GM23338 (cell line): ENCODE measurements around the gene CACNA1D. TPM values are rescaled to one million over a fixed set of nuclear protein-coding genes. Genes with fewer than 3 reads are reported as not detected.

Source experiments
- ATAC-seq: fragments of 200-7000 bp; cut with Tn5 transposase; 3 replicates; pipeline ENCODE4 v1.9.1; 2020
- DNase-seq: peaks from one replicate; pipeline ENCODE4 v3.0.0-alpha.2; 2015; ENCODE audit warnings: low spot score
- H2AFZ ChIP-seq: fragments of 200-600 bp; sonication (generic); 2 replicates; pipeline ENCODE4 v1.8.0; 2016; ENCODE audit warnings: antibody characterized with exemption, mild to moderate bottlenecking, moderate library complexity
- H3F3A ChIP-seq: fragments of 200-600 bp; sonication (generic); replicated peaks from 2 replicates; pipeline ENCODE4 v1.8.0; 2017; ENCODE audit warnings: antibody characterized with exemption, mixed run types, low read depth
- H3K27ac ChIP-seq: fragments of 200-600 bp; sonication (generic); 2 replicates; pipeline ENCODE4 v1.6.1; 2016; ENCODE audit warnings: low read depth
- H3K27me3 ChIP-seq: fragments of 200-600 bp; sonication (generic); 2 replicates; pipeline ENCODE4 v1.8.0; 2016; ENCODE audit warnings: mild to moderate bottlenecking, mixed run types, moderate library complexity; ENCODE audit not compliant: insufficient read depth
- H3K36me3 ChIP-seq: fragments of 200-600 bp; sonication (generic); 2 replicates; pipeline ENCODE4 v1.8.0; 2016; ENCODE audit warnings: mild to moderate bottlenecking; ENCODE audit not compliant: insufficient read depth
- H3K4me1 ChIP-seq: fragments of 200-600 bp; sonication (generic); 2 replicates; pipeline ENCODE4 v1.8.0; 2016; ENCODE audit warnings: mild to moderate bottlenecking, moderate library complexity; ENCODE audit not compliant: insufficient read depth
- H3K4me2 ChIP-seq: fragments of 200-600 bp; sonication (generic); 2 replicates; pipeline ENCODE4 v1.7.1; 2017; ENCODE audit warnings: mixed run types
- H3K4me3 ChIP-seq: fragments of 200-600 bp; sonication (generic); 2 replicates; pipeline ENCODE4 v1.6.1; 2016; ENCODE audit warnings: mixed run types
- H3K79me2 ChIP-seq: fragments of 200-600 bp; sonication (generic); replicated peaks from 2 replicates; pipeline ENCODE4 v1.8.0; 2017; ENCODE audit warnings: mild to moderate bottlenecking; ENCODE audit not compliant: insufficient read depth
- H3K9me2 ChIP-seq: fragments of 200-600 bp; sonication (generic); 2 replicates; pipeline ENCODE4 v1.8.0; 2017; ENCODE audit not compliant: insufficient read depth
- H4K20me1 ChIP-seq: fragments of 200-600 bp; sonication (generic); replicated peaks from 2 replicates; pipeline ENCODE4 v1.8.0; 2017; ENCODE audit warnings: mild to moderate bottlenecking; ENCODE audit not compliant: insufficient read depth
- H3K27ac Mint-ChIP-seq: 2 replicates; pipeline ENCODE4 v1.8.0; 2020; ENCODE audit warnings: inconsistent platforms, mild to moderate bottlenecking, moderate library complexity, mixed read lengths
- H3K27me3 Mint-ChIP-seq: 3 replicates; pipeline ENCODE4 v1.8.0; 2022; ENCODE audit warnings: low read depth, mild to moderate bottlenecking, moderate library complexity, mixed read lengths, inconsistent platforms; ENCODE audit not compliant: insufficient read depth, poor library complexity
- H3K36me3 Mint-ChIP-seq: 3 replicates; pipeline ENCODE4 v1.8.0; 2021; ENCODE audit warnings: low read depth, mild to moderate bottlenecking, inconsistent platforms, moderate library complexity, mixed read lengths
- H3K4me1 Mint-ChIP-seq: 3 replicates; pipeline ENCODE4 v1.8.0; 2020; ENCODE audit warnings: mild to moderate bottlenecking, inconsistent platforms, mixed read lengths
- H3K4me3 Mint-ChIP-seq: 3 replicates; pipeline ENCODE4 v1.8.0; 2021; ENCODE audit warnings: moderate library complexity, mild to moderate bottlenecking, inconsistent platforms, mixed read lengths
- H3K9me3 Mint-ChIP-seq: 3 replicates; pipeline ENCODE4 v1.8.0; 2020; ENCODE audit warnings: moderate library complexity, mild to moderate bottlenecking, inconsistent platforms, mixed read lengths
- CREB1 ChIP-seq: fragments of 250-450 bp; sonication (Bioruptor Pico); IDR thresholded peaks from 2 replicates; pipeline ENCODE4 v1.5.0; 2020; ENCODE audit warnings: low read depth, mild to moderate bottlenecking, moderate library complexity
- ETS1 ChIP-seq: IDR thresholded peaks from 2 replicates; pipeline ENCODE4 v1.6.1; 2016; ENCODE audit warnings: antibody characterized with exemption
- EZH2 ChIP-seq: fragments of 200-600 bp; sonication (generic); IDR thresholded peaks from one replicate; pipeline ENCODE4 v1.8.0; 2017; ENCODE audit warnings: antibody characterized with exemption, mild to moderate bottlenecking, low read depth; ENCODE audit not compliant: unreplicated experiment
- EZH2phosphoT487 ChIP-seq: fragments of 200-600 bp; sonication (generic); IDR thresholded peaks from one replicate; pipeline ENCODE4 v1.8.1; 2018; ENCODE audit warnings: antibody characterized with exemption; ENCODE audit not compliant: unreplicated experiment
- JUNB ChIP-seq: IDR thresholded peaks from one replicate; pipeline ENCODE4 v1.6.1; 2016; ENCODE audit warnings: antibody characterized with exemption; ENCODE audit not compliant: unreplicated experiment
- NANOG ChIP-seq: IDR thresholded peaks from 2 replicates; pipeline ENCODE4 v1.6.1; 2016; ENCODE audit warnings: antibody characterized with exemption, borderline replicate concordance
- POLR2AphosphoS5 ChIP-seq: IDR thresholded peaks from 2 replicates; pipeline ENCODE4 v1.6.1; 2016; ENCODE audit warnings: antibody characterized with exemption, low read depth
- REST ChIP-seq: IDR thresholded peaks from one replicate; pipeline ENCODE4 v1.6.1; 2018; ENCODE audit warnings: antibody characterized with exemption; ENCODE audit not compliant: unreplicated experiment
- STAT1 ChIP-seq: IDR thresholded peaks from one replicate; pipeline ENCODE4 v1.6.1; 2016; ENCODE audit warnings: antibody characterized with exemption; ENCODE audit not compliant: unreplicated experiment
- ZNF114 ChIP-seq: fragments of 250-450 bp; sonication (Bioruptor Pico); IDR thresholded peaks from 2 replicates; pipeline ENCODE4 v1.5.0; 2020; ENCODE audit warnings: mild to moderate bottlenecking, moderate library complexity
- ZNF331 ChIP-seq: fragments of 250-450 bp; sonication (Bioruptor Pico); IDR thresholded peaks from 2 replicates; pipeline ENCODE4 v1.5.0; 2020; ENCODE audit warnings: low read depth, mild to moderate bottlenecking, moderate library complexity
- polyA plus RNA-seq: library from polyadenylated mRNA; unstranded; fragments of >200 nt; fragmentation: Nextera tagmentation; extraction: Ambion mirVana; gene quantifications from 2 replicates; pipeline ENCODE4 v1.2.1, GENCODE V29; 2016
- total RNA-seq: library from RNA; depleted of rRNA; stranded (reverse); fragments of >200 nt; shearing (Covaris generic); gene quantifications from 2 replicates; pipeline ENCODE4 v1.2.3, GENCODE V29; 2014
- TF ChIP-seq, protein P1 (sequence below), 2 experiments: fragments of 200-600 bp in 1 of 2; sonication (generic) in 1 of 2; conservative IDR thresholded peaks; 2 replicates each; pipeline versions ENCODE4 v1.5.1 to v1.6.1; 2016 to 2017; ENCODE audit warnings: antibody characterized with exemption in 2 of 2, low read depth in 2 of 2, mild to moderate bottlenecking in 2 of 2, moderate library complexity in 1 of 2
- TF ChIP-seq, protein P2 (sequence below): fragments of 250-450 bp; sonication (Bioruptor Pico); IDR thresholded peaks from 2 replicates; pipeline ENCODE4 v1.5.0; 2020; ENCODE audit warnings: mild to moderate bottlenecking, moderate library complexity

Gene CACNA1D
- total and polyA plus RNA-seq, 2 experiments from 2014 or later: 1.7 to 1.8 TPM

GRCh38 chr3:53859178-53859577 lies 364.8 kb downstream of the CACNA1D start:
- H3K9me3 Mint-ChIP-seq: no peaks in the 10 kb centered on the region
- no peaks in the 10 kb centered on the region for H3K79me2 ChIP-seq

More at GRCh38 chr3:53859178-53859577, 364.8 kb downstream of the CACNA1D start:
- Mint-ChIP-seq H3K4me1 (no peaks in the 10 kb centered on the region), H3K4me3 (no peak overlapping the region), H3K27ac (no peak overlapping the region), H3K27me3 (no peaks in the 10 kb centered on the region), H3K36me3 (peaks cover 27% of the 10 kb centered on the region)
- H3F3A ChIP-seq: no peaks in the 10 kb centered on the region
- H3K4me2 ChIP-seq: no peak overlapping the region
- TF ChIP-seq EZH2 (no peak), ETS1 (no peak), STAT1 (no peak), EZH2phosphoT487 (no peak), JUNB (no peak), ZNF331 (CRISPR knock-in tag) (no peak), POLR2AphosphoS5 (no peak), NANOG (no peak), CREB1 (CRISPR knock-in tag) (no peak), ZNF114 (CRISPR knock-in tag) (no peak), REST (no peak)
- TF ChIP-seq, protein P1, sequence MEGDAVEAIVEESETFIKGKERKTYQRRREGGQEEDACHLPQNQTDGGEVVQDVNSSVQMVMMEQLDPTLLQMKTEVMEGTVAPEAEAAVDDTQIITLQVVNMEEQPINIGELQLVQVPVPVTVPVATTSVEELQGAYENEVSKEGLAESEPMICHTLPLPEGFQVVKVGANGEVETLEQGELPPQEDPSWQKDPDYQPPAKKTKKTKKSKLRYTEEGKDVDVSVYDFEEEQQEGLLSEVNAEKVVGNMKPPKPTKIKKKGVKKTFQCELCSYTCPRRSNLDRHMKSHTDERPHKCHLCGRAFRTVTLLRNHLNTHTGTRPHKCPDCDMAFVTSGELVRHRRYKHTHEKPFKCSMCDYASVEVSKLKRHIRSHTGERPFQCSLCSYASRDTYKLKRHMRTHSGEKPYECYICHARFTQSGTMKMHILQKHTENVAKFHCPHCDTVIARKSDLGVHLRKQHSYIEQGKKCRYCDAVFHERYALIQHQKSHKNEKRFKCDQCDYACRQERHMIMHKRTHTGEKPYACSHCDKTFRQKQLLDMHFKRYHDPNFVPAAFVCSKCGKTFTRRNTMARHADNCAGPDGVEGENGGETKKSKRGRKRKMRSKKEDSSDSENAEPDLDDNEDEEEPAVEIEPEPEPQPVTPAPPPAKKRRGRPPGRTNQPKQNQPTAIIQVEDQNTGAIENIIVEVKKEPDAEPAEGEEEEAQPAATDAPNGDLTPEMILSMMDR (conservative IDR thresholded peaks at IDR 0.05; ENCODE audit: low read depth in 2 of 2): no peak
- TF ChIP-seq, protein P2, sequence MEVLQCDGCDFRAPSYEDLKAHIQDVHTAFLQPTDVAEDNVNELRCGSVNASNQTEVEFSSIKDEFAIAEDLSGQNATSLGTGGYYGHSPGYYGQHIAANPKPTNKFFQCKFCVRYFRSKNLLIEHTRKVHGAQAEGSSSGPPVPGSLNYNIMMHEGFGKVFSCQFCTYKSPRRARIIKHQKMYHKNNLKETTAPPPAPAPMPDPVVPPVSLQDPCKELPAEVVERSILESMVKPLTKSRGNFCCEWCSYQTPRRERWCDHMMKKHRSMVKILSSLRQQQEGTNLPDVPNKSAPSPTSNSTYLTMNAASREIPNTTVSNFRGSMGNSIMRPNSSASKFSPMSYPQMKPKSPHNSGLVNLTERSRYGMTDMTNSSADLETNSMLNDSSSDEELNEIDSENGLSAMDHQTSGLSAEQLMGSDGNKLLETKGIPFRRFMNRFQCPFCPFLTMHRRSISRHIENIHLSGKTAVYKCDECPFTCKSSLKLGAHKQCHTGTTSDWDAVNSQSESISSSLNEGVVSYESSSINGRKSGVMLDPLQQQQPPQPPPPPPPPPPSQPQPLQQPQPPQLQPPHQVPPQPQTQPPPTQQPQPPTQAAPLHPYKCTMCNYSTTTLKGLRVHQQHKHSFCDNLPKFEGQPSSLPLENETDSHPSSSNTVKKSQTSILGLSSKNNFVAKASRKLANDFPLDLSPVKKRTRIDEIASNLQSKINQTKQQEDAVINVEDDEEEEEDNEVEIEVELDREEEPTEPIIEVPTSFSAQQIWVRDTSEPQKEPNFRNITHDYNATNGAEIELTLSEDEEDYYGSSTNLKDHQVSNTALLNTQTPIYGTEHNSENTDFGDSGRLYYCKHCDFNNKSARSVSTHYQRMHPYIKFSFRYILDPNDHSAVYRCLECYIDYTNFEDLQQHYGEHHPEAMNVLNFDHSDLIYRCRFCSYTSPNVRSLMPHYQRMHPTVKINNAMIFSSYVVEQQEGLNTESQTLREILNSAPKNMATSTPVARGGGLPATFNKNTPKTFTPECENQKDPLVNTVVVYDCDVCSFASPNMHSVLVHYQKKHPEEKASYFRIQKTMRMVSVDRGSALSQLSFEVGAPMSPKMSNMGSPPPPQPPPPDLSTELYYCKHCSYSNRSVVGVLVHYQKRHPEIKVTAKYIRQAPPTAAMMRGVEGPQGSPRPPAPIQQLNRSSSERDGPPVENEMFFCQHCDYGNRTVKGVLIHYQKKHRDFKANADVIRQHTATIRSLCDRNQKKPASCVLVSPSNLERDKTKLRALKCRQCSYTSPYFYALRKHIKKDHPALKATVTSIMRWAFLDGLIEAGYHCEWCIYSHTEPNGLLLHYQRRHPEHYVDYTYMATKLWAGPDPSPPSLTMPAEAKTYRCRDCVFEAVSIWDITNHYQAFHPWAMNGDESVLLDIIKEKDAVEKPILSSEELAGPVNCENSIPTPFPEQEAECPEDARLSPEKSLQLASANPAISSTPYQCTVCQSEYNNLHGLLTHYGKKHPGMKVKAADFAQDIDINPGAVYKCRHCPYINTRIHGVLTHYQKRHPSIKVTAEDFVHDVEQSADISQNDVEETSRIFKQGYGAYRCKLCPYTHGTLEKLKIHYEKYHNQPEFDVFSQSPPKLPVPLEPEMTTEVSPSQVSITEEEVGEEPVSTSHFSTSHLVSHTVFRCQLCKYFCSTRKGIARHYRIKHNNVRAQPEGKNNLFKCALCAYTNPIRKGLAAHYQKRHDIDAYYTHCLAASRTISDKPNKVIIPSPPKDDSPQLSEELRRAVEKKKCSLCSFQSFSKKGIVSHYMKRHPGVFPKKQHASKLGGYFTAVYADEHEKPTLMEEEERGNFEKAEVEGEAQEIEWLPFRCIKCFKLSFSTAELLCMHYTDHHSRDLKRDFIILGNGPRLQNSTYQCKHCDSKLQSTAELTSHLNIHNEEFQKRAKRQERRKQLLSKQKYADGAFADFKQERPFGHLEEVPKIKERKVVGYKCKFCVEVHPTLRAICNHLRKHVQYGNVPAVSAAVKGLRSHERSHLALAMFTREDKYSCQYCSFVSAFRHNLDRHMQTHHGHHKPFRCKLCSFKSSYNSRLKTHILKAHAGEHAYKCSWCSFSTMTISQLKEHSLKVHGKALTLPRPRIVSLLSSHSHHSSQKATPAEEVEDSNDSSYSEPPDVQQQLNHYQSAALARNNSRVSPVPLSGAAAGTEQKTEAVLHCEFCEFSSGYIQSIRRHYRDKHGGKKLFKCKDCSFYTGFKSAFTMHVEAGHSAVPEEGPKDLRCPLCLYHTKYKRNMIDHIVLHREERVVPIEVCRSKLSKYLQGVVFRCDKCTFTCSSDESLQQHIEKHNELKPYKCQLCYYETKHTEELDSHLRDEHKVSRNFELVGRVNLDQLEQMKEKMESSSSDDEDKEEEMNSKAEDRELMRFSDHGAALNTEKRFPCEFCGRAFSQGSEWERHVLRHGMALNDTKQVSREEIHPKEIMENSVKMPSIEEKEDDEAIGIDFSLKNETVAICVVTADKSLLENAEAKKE (CRISPR knock-in tag): no peak
- H3K4me3 ChIP-seq: no peak overlapping the region
- H2AFZ ChIP-seq: no peak overlapping the region
- no peak overlapping the region for H3K27ac ChIP-seq
- no peaks in the 10 kb centered on the region for H3K27me3 ChIP-seq
- DNase-seq: no peak
- H3K9me2 ChIP-seq: no peaks in the 10 kb centered on the region
- ATAC-seq: no peak
- H3K4me1 ChIP-seq: no peaks in the 10 kb centered on the region
- no peaks in the 10 kb centered on the region; the same call in 1 of the 2 replicates for H3K36me3 ChIP-seq
- no peaks in the 10 kb centered on the region; the same call in 1 of the 2 replicates for H4K20me1 ChIP-seq
